ENCODE results near the gene PKD1.
"Not testable (repeated sequence)": the region's sequence is repeated elsewhere in the genome, so short reads cannot be mapped to it uniquely, and the experiment has no call there.

The PKD1 gene

GRCh38 chr16:2108446-2109270 is 27.0 kb downstream of the PKD1 start:
- DNase-seq (ENCODE audit: low read depth, low spot score): not testable (repeated sequence)

GRCh38 chr16:2107791-2108125 is 27.9 kb downstream of the PKD1 start:
- not testable (repeated sequence) for DNase-seq (ENCODE audit: low read depth, low spot score)

- not testable (repeated sequence) for DNase-seq (ENCODE audit: low read depth, low spot score)
Measured at GRCh38 chr16:2107121-2107790, 28.4 kb downstream of the PKD1 start.

GRCh38 chr16:2106211-2106610 is 29.5 kb downstream of the PKD1 start:
- DNase-seq (ENCODE audit: low read depth, low spot score): not testable (repeated sequence)

GRCh38 chr16:2105769-2106168 is 29.9 kb downstream of the PKD1 start:
- DNase-seq (ENCODE audit: low read depth, low spot score): not testable (repeated sequence)

- not testable (repeated sequence) for DNase-seq (ENCODE audit: low read depth, low spot score)
Measured at GRCh38 chr16:2105291-2105690, 30.4 kb downstream of the PKD1 start.

- not testable (repeated sequence) for DNase-seq (ENCODE audit: low read depth, low spot score)
Measured at GRCh38 chr16:2104464-2104863, 31.2 kb downstream of the PKD1 start.

- no peak for DNase-seq (ENCODE audit: low read depth, low spot score)
Measured at GRCh38 chr16:2102471-2102870, 33.2 kb downstream of the PKD1 start.

- not testable (repeated sequence) for DNase-seq (ENCODE audit: low read depth, low spot score)
Measured at GRCh38 chr16:2101581-2101980, 34.1 kb downstream of the PKD1 start.

GRCh38 chr16:2097689-2098088 is 38.0 kb downstream of the PKD1 start:
- DNase-seq (ENCODE audit: low read depth, low spot score): not testable (repeated sequence)

GRCh38 chr16:2096853-2097595 is 38.7 kb downstream of the PKD1 start:
- no peak for DNase-seq (ENCODE audit: low read depth, low spot score)

GRCh38 chr16:2095918-2096582 is 39.6 kb downstream of the PKD1 start:
- no peak for DNase-seq (ENCODE audit: low read depth, low spot score)

GRCh38 chr16:2095315-2095853 is 40.3 kb downstream of the PKD1 start:
- no peak for DNase-seq (ENCODE audit: low read depth, low spot score)

GRCh38 chr16:2093793-2094192 is 41.9 kb downstream of the PKD1 start:
- no peak for DNase-seq (ENCODE audit: low read depth, low spot score)

GRCh38 chr16:2092866-2093265 is 42.8 kb downstream of the PKD1 start:
- no peak for DNase-seq (ENCODE audit: low read depth, low spot score)

GRCh38 chr16:2092256-2092620 is 43.5 kb downstream of the PKD1 start:
- no peak for DNase-seq (ENCODE audit: low read depth, low spot score)

GRCh38 chr16:2091547-2092255 is 44.0 kb downstream of the PKD1 start:
- DNase-seq (ENCODE audit: low read depth, low spot score): no peak

- no peak for DNase-seq (ENCODE audit: low read depth, low spot score)
Measured at GRCh38 chr16:2090777-2091546, 44.7 kb downstream of the PKD1 start.

GRCh38 chr16:2090481-2090776 is 45.3 kb downstream of the PKD1 start:
- DNase-seq (ENCODE audit: low read depth, low spot score): no peak

GRCh38 chr16:2089706-2090480 is 45.8 kb downstream of the PKD1 start:
- no peak for DNase-seq (ENCODE audit: low read depth, low spot score)

Data from activated naive CD8-positive, alpha-beta T cell treated with anti-CD3 and anti-CD28 coated beads, Interleukin-2, amount 50 U/mL, for 16 hours (primary cell).